A673 (cell line): Measurements from ENCODE around the gene SLC22A12. TPM values are rescaled to one million over a fixed set of nuclear protein-coding genes. Genes with fewer than 3 reads are reported as not detected.

ENCODE experiments used
- BruUV-seq: library from RNA; stranded (reverse); fragments of 400-500 nt; replicated peaks from 2 replicates; lab custom pipeline; 2021; lab: Mats Ljungman, UMichigan
- CTCF ChIA-PET: fragments of 300-600 bp; sonication (Branson Sonifier 250); formaldehyde crosslinking; loops from one replicate; lab custom pipeline; 2022; ENCODE audit warnings: antibody characterized with exemption; lab: Charles Lee
- POLR2A ChIA-PET: fragments of 300-600 bp; sonication (Branson Sonifier 250); formaldehyde crosslinking; loops from one replicate; lab custom pipeline; 2022; ENCODE audit warnings: antibody characterized with exemption; ENCODE audit not compliant: low non-redundant PET; lab: Charles Lee
- DNase-seq: peaks from one replicate; pipeline ENCODE4 v3.0.0-alpha.2; 2015; ENCODE audit warnings: low spot score
- H3K27ac ChIP-seq: fragments of 200-600 bp; sonication (generic); 2 replicates; pipeline ENCODE4 v1.5.1; 2016; ENCODE audit warnings: mixed run types, low read depth, mild to moderate bottlenecking, mixed read lengths, antibody characterized with exemption, low read length; ENCODE audit not compliant: poor library complexity, severe bottlenecking
- H3K27me3 ChIP-seq: fragments of 200-600 bp; sonication (generic); replicated peaks from 2 replicates; pipeline ENCODE4 v1.6.1; 2017; ENCODE audit warnings: mixed run types, low read depth, mild to moderate bottlenecking, mixed read lengths, antibody characterized with exemption, low read length; ENCODE audit not compliant: insufficient read depth, poor library complexity
- H3K36me3 ChIP-seq: fragments of 200-600 bp; sonication (generic); 2 replicates; pipeline ENCODE4 v1.6.1; 2016; ENCODE audit warnings: mixed run types, mild to moderate bottlenecking, mixed read lengths, antibody characterized with exemption, low read length; ENCODE audit not compliant: insufficient read depth, poor library complexity, severe bottlenecking
- H3K4me1 ChIP-seq: fragments of 200-600 bp; sonication (generic); 2 replicates; pipeline ENCODE4 v1.6.1; 2017; ENCODE audit warnings: mixed run types, mild to moderate bottlenecking, mixed read lengths, antibody characterized with exemption, low read length; ENCODE audit not compliant: insufficient read depth, poor library complexity, severe bottlenecking
- H3K4me3 ChIP-seq: fragments of 200-600 bp; sonication (generic); 2 replicates; pipeline ENCODE4 v1.5.1; 2016; ENCODE audit warnings: low read depth, mixed run types, mild to moderate bottlenecking, mixed read lengths, low read length; ENCODE audit not compliant: poor library complexity, severe bottlenecking
- H3K9me3 ChIP-seq: fragments of 200-600 bp; sonication (generic); 2 replicates; pipeline ENCODE4 v1.6.1; 2016; ENCODE audit warnings: mixed run types, low read depth, mild to moderate bottlenecking, mixed read lengths, antibody characterized with exemption, low read length; ENCODE audit not compliant: poor library complexity, severe bottlenecking
- EZH2 ChIP-seq: fragments of 200-600 bp; sonication (generic); IDR thresholded peaks from 2 replicates; pipeline ENCODE4 v1.6.1; 2017; ENCODE audit warnings: borderline replicate concordance, low read depth, mild to moderate bottlenecking, mixed read lengths, antibody characterized with exemption, low read length; ENCODE audit not compliant: poor library complexity, severe bottlenecking
- intact Hi-C: fragments of 100-400 bp; cut with micrococcal nuclease; formaldehyde crosslinking; loops from one replicate; pipeline ENCODE4 v1.10.0; 2022; ENCODE audit not compliant: unreplicated experiment
- total RNA-seq: library from RNA; stranded (reverse); gene quantifications from 2 replicates; pipeline ENCODE4 v1.2.3, GENCODE V29; 2021
- TF ChIP-seq, protein P1 (sequence below): fragments of 300-800, 200-600 bp; sonication (generic); conservative IDR thresholded peaks from 2 replicates; pipeline ENCODE4 v1.5.1; 2017; ENCODE audit warnings: low read depth, mild to moderate bottlenecking, antibody characterized with exemption, low read length, moderate library complexity, mixed read lengths

SLC22A12 gene
- total RNA-seq, 1 experiment from 2014 or later, result not detected

DNA sequence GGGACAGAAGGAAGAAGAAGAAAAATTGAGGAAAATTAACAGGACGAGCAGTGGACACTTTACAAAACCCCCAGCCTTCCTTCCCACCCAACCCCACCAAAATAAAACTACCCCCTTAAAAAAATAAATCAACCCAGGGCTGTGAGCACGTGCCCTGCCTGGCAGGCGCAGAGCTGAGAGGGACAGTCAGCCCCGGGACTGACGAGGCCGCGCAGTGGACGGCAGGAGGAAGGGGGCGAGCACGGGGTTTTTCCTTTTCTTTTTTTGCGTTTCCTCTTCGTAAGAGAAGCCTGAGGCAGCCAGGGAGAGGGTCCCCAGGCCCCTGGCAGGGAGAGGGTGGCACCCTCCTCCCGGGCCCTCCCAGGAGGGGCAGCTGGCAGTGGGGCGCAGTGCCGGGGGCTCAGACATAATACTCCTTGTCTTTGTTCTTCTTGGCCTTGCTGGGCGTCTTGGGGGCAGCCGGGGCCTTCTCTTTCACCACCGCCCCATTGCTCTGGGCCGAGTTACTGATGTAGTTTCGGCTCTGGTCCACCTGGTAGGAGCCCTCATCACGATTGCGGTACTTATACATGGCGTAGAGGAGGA lies 15.9 kb downstream of the SLC22A12 start:
- Histone ChIP-seq H3K4me3 (no peak overlapping the region), H3K4me1 (no peaks in the 10 kb centered on the region), H3K9me3 (no peaks in the 10 kb centered on the region), H3K27ac (no peak overlapping the region), H3K36me3 (no peaks in the 10 kb centered on the region), H3K27me3 (no peaks in the 10 kb centered on the region)
- no peak for TF ChIP-seq EZH2
- TF ChIP-seq, protein P1, sequence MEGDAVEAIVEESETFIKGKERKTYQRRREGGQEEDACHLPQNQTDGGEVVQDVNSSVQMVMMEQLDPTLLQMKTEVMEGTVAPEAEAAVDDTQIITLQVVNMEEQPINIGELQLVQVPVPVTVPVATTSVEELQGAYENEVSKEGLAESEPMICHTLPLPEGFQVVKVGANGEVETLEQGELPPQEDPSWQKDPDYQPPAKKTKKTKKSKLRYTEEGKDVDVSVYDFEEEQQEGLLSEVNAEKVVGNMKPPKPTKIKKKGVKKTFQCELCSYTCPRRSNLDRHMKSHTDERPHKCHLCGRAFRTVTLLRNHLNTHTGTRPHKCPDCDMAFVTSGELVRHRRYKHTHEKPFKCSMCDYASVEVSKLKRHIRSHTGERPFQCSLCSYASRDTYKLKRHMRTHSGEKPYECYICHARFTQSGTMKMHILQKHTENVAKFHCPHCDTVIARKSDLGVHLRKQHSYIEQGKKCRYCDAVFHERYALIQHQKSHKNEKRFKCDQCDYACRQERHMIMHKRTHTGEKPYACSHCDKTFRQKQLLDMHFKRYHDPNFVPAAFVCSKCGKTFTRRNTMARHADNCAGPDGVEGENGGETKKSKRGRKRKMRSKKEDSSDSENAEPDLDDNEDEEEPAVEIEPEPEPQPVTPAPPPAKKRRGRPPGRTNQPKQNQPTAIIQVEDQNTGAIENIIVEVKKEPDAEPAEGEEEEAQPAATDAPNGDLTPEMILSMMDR, result no peak
- intact Hi-C loops, result no loop called here
- DNase-seq, result no peak
- ChIA-PET POLR2A (no interaction called here), CTCF (no interaction called here)
- no TSS peak for BruUV-seq

DNA sequence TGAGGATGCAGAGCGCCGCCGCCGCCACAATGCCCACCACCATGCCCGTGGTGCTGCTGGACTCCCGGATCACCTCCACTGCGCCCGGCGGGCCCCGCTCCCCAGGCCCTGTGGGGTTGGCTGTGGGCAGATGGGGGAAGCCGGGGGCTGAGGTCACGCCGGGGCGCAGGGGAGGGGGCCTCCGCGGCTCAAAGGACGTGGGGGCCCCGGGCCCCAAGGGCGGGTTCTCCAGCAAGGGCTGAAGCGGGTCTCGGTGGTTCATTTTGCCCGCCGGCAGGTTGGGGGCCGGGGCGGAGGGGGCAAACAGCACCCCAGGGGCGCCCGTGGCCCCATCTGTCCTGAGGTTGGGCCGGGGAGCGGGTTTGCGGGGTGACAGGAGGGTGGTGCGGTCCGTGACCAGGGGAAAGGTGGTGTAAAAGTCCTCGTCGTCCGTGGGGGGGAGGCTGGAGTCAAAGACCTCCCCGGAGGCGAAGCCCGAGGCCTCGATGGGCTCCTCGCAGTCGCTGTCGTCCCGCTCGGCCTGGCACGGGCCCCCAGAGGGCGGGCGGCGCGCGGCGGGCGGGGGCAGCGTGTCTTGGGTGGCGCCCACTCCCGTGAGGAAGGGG lies 16.5 kb downstream of the SLC22A12 start:
- ChIA-PET POLR2A (no interaction called here), CTCF (no interaction called here)
- Histone ChIP-seq H3K36me3 (no peaks in the 10 kb centered on the region), H3K27ac (no peak overlapping the region), H3K9me3 (no peaks in the 10 kb centered on the region), H3K27me3 (no peaks in the 10 kb centered on the region), H3K4me3 (no peak overlapping the region), H3K4me1 (no peaks in the 10 kb centered on the region)
- DNase-seq, result no peak
- BruUV-seq, result no TSS peak
- intact Hi-C loops, result no loop called here
- TF ChIP-seq EZH2, result no peak
- TF ChIP-seq, protein P1, result no peak

DNA sequence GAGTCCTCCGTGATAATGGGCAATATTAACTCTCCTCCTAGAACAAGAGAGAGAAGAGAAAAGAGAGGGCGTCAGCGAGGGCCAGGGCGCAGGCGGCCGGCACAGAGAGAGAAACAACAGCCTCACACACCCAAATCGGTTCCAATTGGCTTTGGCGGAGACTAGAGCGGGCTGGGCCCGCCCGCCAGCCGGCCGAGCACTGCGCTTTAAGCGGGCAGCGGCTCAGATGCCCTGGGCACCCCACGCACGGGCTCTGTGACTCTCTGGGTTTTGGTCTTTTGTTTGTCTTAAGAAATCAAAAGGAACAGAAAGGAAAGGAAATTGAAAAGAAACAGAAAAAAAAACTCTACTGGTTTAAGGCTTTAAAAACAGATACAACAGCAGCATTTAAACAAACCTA lies 17.0 kb downstream of the SLC22A12 start:
- Histone ChIP-seq H3K4me3 (no peak overlapping the region), H3K27me3 (no peaks in the 10 kb centered on the region), H3K27ac (no peak overlapping the region), H3K36me3 (no peaks in the 10 kb centered on the region), H3K9me3 (no peaks in the 10 kb centered on the region), H3K4me1 (no peaks in the 10 kb centered on the region)
- intact Hi-C loops, result no loop called here
- ChIA-PET POLR2A (no interaction called here), CTCF (interaction anchor here (0.7 kb wide), 1 partner anchor 277 kb away, joined by 5 read pairs; no protein-coding TSS in a partner anchor)
- no TSS peak for BruUV-seq
- DNase-seq, result peak; percentile 30
- TF ChIP-seq EZH2, result no peak
- TF ChIP-seq, protein P1, result no peak
